Uterus (tissue), 2 donors: ENCODE data around the gene SUGCT.

Source experiments
- CTCF ChIP-seq, 4 experiments: fragments of 200-600 bp in 2 of 4; fragments of 450-650 bp in 2 of 4; sonication (generic) in 2 of 4; IDR thresholded peaks; one replicate each; pipeline ENCODE4 v1.5.1; 2016 to 2019; ENCODE audit warnings: antibody characterized with exemption in 4 of 4, mild to moderate bottlenecking in 2 of 4, moderate library complexity in 1 of 4
- POLR2A ChIP-seq, 2 donors: fragments of 450-650 bp; IDR thresholded peaks; one replicate each; pipeline ENCODE4 v1.6.1; 2016; ENCODE audit warnings: antibody characterized with exemption in 2 of 2, mild to moderate bottlenecking in 1 of 2, moderate library complexity in 1 of 2

GRCh38 chr7:40282858-40283257 is 148.1 kb downstream of the SUGCT start:
- no peak for TF ChIP-seq CTCF (IDR thresholded peaks at IDR 0.05)
- no peak for TF ChIP-seq POLR2A (IDR thresholded peaks at IDR 0.05)
